ENCODE results near the gene IKBKE.

GRCh38 chr1:206479183-206480125, 9.2 kb downstream of the IKBKE start:
- TF ChIP-seq CTCF (IDR thresholded peaks at IDR 0.05; ENCODE audit: low read depth, low read length) (peak; percentile 94), EZH2phosphoT487 (IDR thresholded peaks at IDR 0.05; ENCODE audit: low read depth) (no peak)
